ENCODE results near the gene TMBIM6.

DNA sequence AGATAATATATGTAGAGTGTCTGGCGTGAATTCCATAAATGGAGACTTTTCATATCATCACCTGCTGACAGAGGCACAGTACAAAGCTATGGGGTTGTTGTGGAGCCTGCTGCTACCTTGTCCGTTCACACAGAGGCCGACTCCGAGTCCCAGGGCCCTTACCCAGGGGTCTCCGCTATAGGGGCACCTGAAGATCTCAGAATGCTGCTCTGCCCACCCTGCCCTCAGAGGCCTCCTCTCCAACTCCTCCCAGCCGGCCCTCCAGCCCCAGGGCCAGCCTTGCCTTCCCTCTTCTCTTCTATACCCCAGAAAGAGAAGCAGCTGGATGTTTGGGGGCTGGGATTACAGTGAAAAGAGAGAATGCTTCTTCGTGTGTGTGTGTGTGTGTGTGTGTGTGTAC is 65.5 kb downstream of the TMBIM6 start:
- TF ChIP-seq POLR2AphosphoS5 (IDR thresholded peaks at IDR 0.05) (no peak), POLR2A (IDR thresholded peaks at IDR 0.05) (no peak)
- TF ChIP-seq, protein P1, sequence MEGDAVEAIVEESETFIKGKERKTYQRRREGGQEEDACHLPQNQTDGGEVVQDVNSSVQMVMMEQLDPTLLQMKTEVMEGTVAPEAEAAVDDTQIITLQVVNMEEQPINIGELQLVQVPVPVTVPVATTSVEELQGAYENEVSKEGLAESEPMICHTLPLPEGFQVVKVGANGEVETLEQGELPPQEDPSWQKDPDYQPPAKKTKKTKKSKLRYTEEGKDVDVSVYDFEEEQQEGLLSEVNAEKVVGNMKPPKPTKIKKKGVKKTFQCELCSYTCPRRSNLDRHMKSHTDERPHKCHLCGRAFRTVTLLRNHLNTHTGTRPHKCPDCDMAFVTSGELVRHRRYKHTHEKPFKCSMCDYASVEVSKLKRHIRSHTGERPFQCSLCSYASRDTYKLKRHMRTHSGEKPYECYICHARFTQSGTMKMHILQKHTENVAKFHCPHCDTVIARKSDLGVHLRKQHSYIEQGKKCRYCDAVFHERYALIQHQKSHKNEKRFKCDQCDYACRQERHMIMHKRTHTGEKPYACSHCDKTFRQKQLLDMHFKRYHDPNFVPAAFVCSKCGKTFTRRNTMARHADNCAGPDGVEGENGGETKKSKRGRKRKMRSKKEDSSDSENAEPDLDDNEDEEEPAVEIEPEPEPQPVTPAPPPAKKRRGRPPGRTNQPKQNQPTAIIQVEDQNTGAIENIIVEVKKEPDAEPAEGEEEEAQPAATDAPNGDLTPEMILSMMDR (IDR thresholded peaks at IDR 0.05), result no peak
